ENCODE measurements around the gene PLIN3. TPM values are rescaled to one million over a fixed set of nuclear protein-coding genes. Genes with fewer than 3 reads are reported as not detected.

The PLIN3 gene
- total RNA-seq, 1 experiment from 2014 or later, result 207 TPM

DNA sequence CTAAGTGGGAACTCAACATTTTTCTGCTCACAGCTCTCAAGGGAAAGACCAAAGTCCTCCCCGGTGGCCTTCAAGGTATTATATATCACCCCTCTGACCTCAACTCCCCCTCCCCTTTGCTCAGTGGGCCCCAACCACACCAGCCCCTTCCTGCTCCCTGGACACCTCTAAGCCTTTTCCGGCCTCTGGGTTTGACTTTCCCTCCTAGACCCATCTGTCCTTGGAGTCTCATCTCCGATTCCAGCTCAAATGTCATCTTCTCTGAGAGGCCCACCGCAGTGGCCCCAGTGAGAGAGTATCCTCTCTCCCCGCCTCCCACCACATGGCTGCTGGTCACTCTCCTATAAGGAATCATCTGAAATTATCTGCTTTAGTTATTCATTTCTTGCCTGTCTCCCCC, 40.9 kb upstream of the PLIN3 start:
- ChIA-PET POLR2A (interaction anchor here (2.3 kb wide), 1 partner anchor 42 kb away, joined by 5 read pairs; no protein-coding TSS in a partner anchor), CTCF (no interaction called here), RAD21 (ENCODE audit: low non-redundant PET in 1 of 2, low total read pairs in 2 of 2, uncharacterized antibody in 2 of 2, unreplicated experiment in 2 of 2) (no interaction called here)
- H3K9ac ChIP-seq (ENCODE audit: low read length), result peak overlapping the region; percentile 98
- no peak overlapping the region for H3K4me3 ChIP-seq (replicated peaks in 1 of 2; ENCODE audit: low read depth in 1 of 2, low read length in 2 of 2)
- intact Hi-C loops (cut with micrococcal nuclease), result no loop called here
- peaks cover 33 to 47% of the 10 kb centered on the region in 2 experiments for H3K4me1 ChIP-seq (ENCODE audit: control insufficient read depth in 1 of 2, insufficient read depth in 2 of 2, low read length in 2 of 2)
- no peaks in the 10 kb centered on the region for H3K9me3 ChIP-seq (ENCODE audit: control insufficient read depth in 1 of 2, insufficient read depth in 1 of 2, low read depth in 1 of 2, low read length in 2 of 2)
- DNase-seq (ENCODE audit: low read depth, low spot score) (no peak), ATAC-seq (no peak)
- peaks cover 0 to 19% of the 10 kb centered on the region in 2 experiments; a peak in 1 of 4 replicates for H3K36me3 ChIP-seq (ENCODE audit: control insufficient read depth in 1 of 2, insufficient read depth in 2 of 2, low read length in 2 of 2)
- H3K27me3 ChIP-seq (ENCODE audit: insufficient read depth, low read length), result no peaks in the 10 kb centered on the region
- no peak overlapping the region for H2AFZ ChIP-seq (ENCODE audit: low read depth, low read length, poor library complexity, severe bottlenecking)
- BruUV-seq (replicated peaks), result no TSS peak
- peaks cover 31% of the 10 kb centered on the region for H3K79me2 ChIP-seq (ENCODE audit: insufficient read depth, low read length)
- H3K27ac ChIP-seq (ENCODE audit: low read depth, low read length), result peak overlapping the region; percentile 98; the same call in 1 of the 2 replicates
- peak overlapping the region; percentile 100; the same call in 1 of the 2 replicates for H3K4me2 ChIP-seq (ENCODE audit: low read length)
- peaks cover 3% of the 10 kb centered on the region; the same call in 1 of the 2 replicates for H4K20me1 ChIP-seq (ENCODE audit: insufficient read depth)
- no peaks in the 10 kb centered on the region for H3K9me2 ChIP-seq (ENCODE audit: insufficient read depth)
- no peak for TF ChIP-seq CBX3 (IDR thresholded peaks at IDR 0.05; ENCODE audit: low read depth)
- TF ChIP-seq CEBPB (IDR thresholded peaks at IDR 0.05; ENCODE audit: low read depth), result no peak
- TF ChIP-seq, protein P1, sequence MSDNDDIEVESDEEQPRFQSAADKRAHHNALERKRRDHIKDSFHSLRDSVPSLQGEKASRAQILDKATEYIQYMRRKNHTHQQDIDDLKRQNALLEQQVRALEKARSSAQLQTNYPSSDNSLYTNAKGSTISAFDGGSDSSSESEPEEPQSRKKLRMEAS (IDR thresholded peaks at IDR 0.05), result no peak
- no peak for TF ChIP-seq ZNF274 (IDR thresholded peaks at IDR 0.05; ENCODE audit: low read depth, low read length)
- no peak for TF ChIP-seq SRF (IDR thresholded peaks at IDR 0.05; ENCODE audit: low read depth)
- TF ChIP-seq EZH2 (IDR thresholded peaks at IDR 0.05), result no peak
- no peak for TF ChIP-seq REST (IDR thresholded peaks at IDR 0.05; ENCODE audit: low read depth)
- no peak for TF ChIP-seq POLR2A (IDR thresholded peaks at IDR 0.05; ENCODE audit: borderline replicate concordance, extremely low read depth, insufficient read depth, insufficient read length)
- no peak for TF ChIP-seq ZFX (IDR thresholded peaks at IDR 0.05)
- TF ChIP-seq, protein P2, sequence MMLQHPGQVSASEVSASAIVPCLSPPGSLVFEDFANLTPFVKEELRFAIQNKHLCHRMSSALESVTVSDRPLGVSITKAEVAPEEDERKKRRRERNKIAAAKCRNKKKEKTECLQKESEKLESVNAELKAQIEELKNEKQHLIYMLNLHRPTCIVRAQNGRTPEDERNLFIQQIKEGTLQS (IDR thresholded peaks at IDR 0.05), result no peak
- TF ChIP-seq EZH2phosphoT487 (IDR thresholded peaks at IDR 0.05; ENCODE audit: borderline replicate concordance), result no peak
- TF ChIP-seq POLR2AphosphoS5 (IDR thresholded peaks at IDR 0.05; ENCODE audit: low read depth, low read length), result no peak
- TF ChIP-seq TCF7L2 (IDR thresholded peaks at IDR 0.05; ENCODE audit: borderline replicate concordance, extremely low read depth, insufficient read depth, insufficient read length), result no peak
- TF ChIP-seq SIN3A (IDR thresholded peaks at IDR 0.05; ENCODE audit: low read depth), result no peak
- no peak for TF ChIP-seq ELF1 (IDR thresholded peaks at IDR 0.05; ENCODE audit: borderline replicate concordance, low read depth)
